Ishikawa (cell line): ENCODE data around the gene OPCML.

ENCODE experiments used
- CEBPB ChIP-seq: IDR thresholded peaks from 2 replicates; pipeline ENCODE4 v1.6.1; 2012
- EGR1 ChIP-seq: IDR thresholded peaks from 2 replicates; pipeline ENCODE4 v1.6.1; 2012
- MAX ChIP-seq: IDR thresholded peaks from 2 replicates; pipeline ENCODE4 v1.6.1; 2012
- RAD21 ChIP-seq: IDR thresholded peaks from 2 replicates; pipeline ENCODE4 v1.6.1; 2012; ENCODE audit warnings: low read depth
- TAF1 ChIP-seq: IDR thresholded peaks from 2 replicates; pipeline ENCODE4 v1.6.1; 2012; ENCODE audit warnings: low read depth, mild to moderate bottlenecking
- TCF12 ChIP-seq: IDR thresholded peaks from 2 replicates; pipeline ENCODE4 v1.6.1; 2012; ENCODE audit warnings: low read depth
- YY1 ChIP-seq: IDR thresholded peaks from 2 replicates; pipeline ENCODE4 v1.6.1; 2012; ENCODE audit warnings: low read depth

- no peak for TF ChIP-seq MAX
- no peak for TF ChIP-seq RAD21
- TF ChIP-seq YY1: no peak
- no peak for TF ChIP-seq TCF12
- TF ChIP-seq CEBPB: no peak
- TF ChIP-seq EGR1: no peak
- no peak for TF ChIP-seq TAF1
Observed at GRCh38 chr11:132792341-132793140, 739.8 kb downstream of the OPCML start.
